ENCODE results near the gene EHMT2. TPM values are rescaled to one million over a fixed set of nuclear protein-coding genes. Genes with fewer than 3 reads are reported as not detected.

EHMT2 gene
- total and polyA plus RNA-seq, 2 donors (not counting 1 experiment from before 2014, with no cell fraction given): 22.0 to 60.1 TPM

GRCh38 chr6:31880616-31881015, 16.9 kb downstream of the EHMT2 start:
- H2AFZ ChIP-seq (ENCODE audit: low read length): no peak overlapping the region
- no peaks in the 10 kb centered on the region for H3K27me3 ChIP-seq (ENCODE audit: control insufficient read depth, insufficient read depth, low read length)
- no peak overlapping the region for H3K4me3 ChIP-seq (replicated peaks in 1 of 4; ENCODE audit: control extremely low read depth in 1 of 4, insufficient read depth in 1 of 4, low read depth in 3 of 4, low read length in 4 of 4)
- H3K4me1 ChIP-seq (ENCODE audit: control insufficient read depth, extremely low read depth, insufficient read depth, low read length): peaks cover 7% of the 10 kb centered on the region
- TF ChIP-seq EZH2 (IDR thresholded peaks at IDR 0.05; ENCODE audit: low read length, missing control alignments) (no peak), CTCF (conservative IDR thresholded peaks at IDR 0.05 in 1 of 2, IDR thresholded peaks at IDR 0.05 in 1 of 2; ENCODE audit: low read depth in 1 of 2, low read length in 2 of 2) (no peak)
- no peak overlapping the region for H3K4me2 ChIP-seq (ENCODE audit: extremely low read depth, insufficient read depth, low read length)
- H3K36me3 ChIP-seq (ENCODE audit: control insufficient read depth, insufficient read depth, low read length): peaks cover 28% of the 10 kb centered on the region
- no peaks in the 10 kb centered on the region for H3K9me3 ChIP-seq (ENCODE audit: control insufficient read depth, insufficient read depth, low read depth, low read length)
- H3K79me2 ChIP-seq (ENCODE audit: control insufficient read depth, insufficient read depth, low read length): no peaks in the 10 kb centered on the region
- H3K9ac ChIP-seq (ENCODE audit: insufficient read depth, low read length): no peak overlapping the region
- no peak for DNase-seq (ENCODE audit: low read depth in 2 of 2)
- H4K20me1 ChIP-seq (ENCODE audit: control insufficient read depth, extremely low read depth, insufficient read depth, low read length): peaks cover 1% of the 10 kb centered on the region
- no peak overlapping the region for H3K27ac ChIP-seq (ENCODE audit: insufficient read depth, low read length)

- H4K20me1 ChIP-seq (ENCODE audit: control insufficient read depth, extremely low read depth, insufficient read depth, low read length): peaks cover 1% of the 10 kb centered on the region
- no peak overlapping the region for H3K4me2 ChIP-seq (ENCODE audit: extremely low read depth, insufficient read depth, low read length)
- no peak for TF ChIP-seq EZH2 (IDR thresholded peaks at IDR 0.05; ENCODE audit: low read length, missing control alignments)
- TF ChIP-seq CTCF (conservative IDR thresholded peaks at IDR 0.05 in 1 of 2, IDR thresholded peaks at IDR 0.05 in 1 of 2; ENCODE audit: low read depth in 1 of 2, low read length in 2 of 2): no peak
- H3K27ac ChIP-seq (ENCODE audit: insufficient read depth, low read length): no peak overlapping the region
- no peak overlapping the region for H2AFZ ChIP-seq (ENCODE audit: low read length)
- no peak for DNase-seq (ENCODE audit: low read depth in 2 of 2)
- H3K9me3 ChIP-seq (ENCODE audit: control insufficient read depth, insufficient read depth, low read depth, low read length): no peaks in the 10 kb centered on the region
- H3K4me3 ChIP-seq (replicated peaks in 1 of 4; ENCODE audit: control extremely low read depth in 1 of 4, insufficient read depth in 1 of 4, low read depth in 3 of 4, low read length in 4 of 4): no peak overlapping the region
- H3K79me2 ChIP-seq (ENCODE audit: control insufficient read depth, insufficient read depth, low read length): no peaks in the 10 kb centered on the region
- H3K9ac ChIP-seq (ENCODE audit: insufficient read depth, low read length): no peak overlapping the region
- H3K27me3 ChIP-seq (ENCODE audit: control insufficient read depth, insufficient read depth, low read length): no peaks in the 10 kb centered on the region
- peaks cover 28% of the 10 kb centered on the region for H3K36me3 ChIP-seq (ENCODE audit: control insufficient read depth, insufficient read depth, low read length)
- H3K4me1 ChIP-seq (ENCODE audit: control insufficient read depth, extremely low read depth, insufficient read depth, low read length): peaks cover 7% of the 10 kb centered on the region
Observed at GRCh38 chr6:31879901-31880300, 17.6 kb downstream of the EHMT2 start.

DNA sequence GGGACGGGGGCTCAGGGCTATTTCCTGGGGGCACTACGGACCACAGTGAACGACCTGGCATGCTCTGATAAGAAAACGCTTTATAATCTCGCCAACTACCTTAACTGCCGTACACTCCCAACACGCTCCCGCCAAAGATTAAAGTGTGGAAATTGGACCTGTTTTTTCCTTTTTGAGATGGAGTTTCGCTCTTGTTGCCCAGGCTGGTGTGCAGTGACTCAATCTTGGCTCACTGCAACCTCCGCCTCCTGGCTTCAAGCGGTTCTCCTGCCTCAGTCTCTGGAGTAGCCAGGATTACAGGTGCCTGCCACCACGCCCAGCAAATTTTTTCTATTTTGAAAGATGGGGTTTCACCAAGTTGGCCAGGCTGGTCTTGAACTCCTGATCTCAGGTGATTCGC, 18.4 kb downstream of the EHMT2 start:
- TF ChIP-seq CTCF (conservative IDR thresholded peaks at IDR 0.05 in 1 of 2, IDR thresholded peaks at IDR 0.05 in 1 of 2; ENCODE audit: low read depth in 1 of 2, low read length in 2 of 2) (no peak), EZH2 (IDR thresholded peaks at IDR 0.05; ENCODE audit: low read length, missing control alignments) (no peak)
- peaks cover 7% of the 10 kb centered on the region for H3K4me1 ChIP-seq (ENCODE audit: control insufficient read depth, extremely low read depth, insufficient read depth, low read length)

More for the DNA sequence above, 18.4 kb downstream of the EHMT2 start:
- DNase-seq (ENCODE audit: low read depth in 2 of 2): no peak
- Histone ChIP-seq H3K79me2 (ENCODE audit: control insufficient read depth, insufficient read depth, low read length) (no peaks in the 10 kb centered on the region), H3K4me2 (ENCODE audit: extremely low read depth, insufficient read depth, low read length) (no peak overlapping the region), H3K27me3 (ENCODE audit: control insufficient read depth, insufficient read depth, low read length) (no peaks in the 10 kb centered on the region), H3K9ac (ENCODE audit: insufficient read depth, low read length) (no peak overlapping the region), H3K9me3 (ENCODE audit: control insufficient read depth, insufficient read depth, low read depth, low read length) (no peaks in the 10 kb centered on the region), H3K36me3 (ENCODE audit: control insufficient read depth, insufficient read depth, low read length) (peaks cover 25% of the 10 kb centered on the region), H3K4me3 (replicated peaks in 1 of 4; ENCODE audit: control extremely low read depth in 1 of 4, insufficient read depth in 1 of 4, low read depth in 3 of 4, low read length in 4 of 4) (no peak overlapping the region), H3K27ac (ENCODE audit: insufficient read depth, low read length) (no peak overlapping the region), H2AFZ (ENCODE audit: low read length) (no peak overlapping the region), H4K20me1 (ENCODE audit: control insufficient read depth, extremely low read depth, insufficient read depth, low read length) (peaks cover 1% of the 10 kb centered on the region)
